A673 (cell line): ENCODE results near the gene C1QTNF9.

Experiments
- EZH2 ChIP-seq: fragments of 200-600 bp; sonication (generic); IDR thresholded peaks from 2 replicates; pipeline ENCODE4 v1.6.1; 2017; ENCODE audit warnings: borderline replicate concordance, low read depth, mild to moderate bottlenecking, mixed read lengths, antibody characterized with exemption, low read length; ENCODE audit not compliant: poor library complexity, severe bottlenecking
- TF ChIP-seq, protein P1 (sequence below): fragments of 300-800, 200-600 bp; sonication (generic); conservative IDR thresholded peaks from 2 replicates; pipeline ENCODE4 v1.5.1; 2017; ENCODE audit warnings: low read depth, mild to moderate bottlenecking, antibody characterized with exemption, low read length, moderate library complexity, mixed read lengths

DNA sequence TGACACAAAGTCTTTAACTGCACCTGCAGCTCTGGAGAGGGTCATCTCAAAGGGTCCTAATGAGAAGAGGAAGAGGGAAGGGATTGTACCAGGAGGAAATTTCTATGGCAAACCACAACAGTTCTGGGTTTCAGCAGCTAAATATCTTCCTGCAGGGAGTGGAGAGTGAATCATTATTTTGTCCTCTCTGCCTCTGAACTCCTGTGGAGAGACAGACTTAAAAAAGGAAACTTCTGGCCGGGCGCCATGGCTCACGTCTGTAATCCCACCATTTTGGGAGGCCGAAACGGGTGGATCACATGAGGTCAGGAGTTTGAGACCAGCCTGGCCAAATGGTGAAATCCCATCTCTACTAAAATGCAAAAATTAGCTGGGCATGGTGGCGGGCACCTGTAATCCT lies 16.9 kb upstream of the C1QTNF9 start:
- TF ChIP-seq, protein P1, sequence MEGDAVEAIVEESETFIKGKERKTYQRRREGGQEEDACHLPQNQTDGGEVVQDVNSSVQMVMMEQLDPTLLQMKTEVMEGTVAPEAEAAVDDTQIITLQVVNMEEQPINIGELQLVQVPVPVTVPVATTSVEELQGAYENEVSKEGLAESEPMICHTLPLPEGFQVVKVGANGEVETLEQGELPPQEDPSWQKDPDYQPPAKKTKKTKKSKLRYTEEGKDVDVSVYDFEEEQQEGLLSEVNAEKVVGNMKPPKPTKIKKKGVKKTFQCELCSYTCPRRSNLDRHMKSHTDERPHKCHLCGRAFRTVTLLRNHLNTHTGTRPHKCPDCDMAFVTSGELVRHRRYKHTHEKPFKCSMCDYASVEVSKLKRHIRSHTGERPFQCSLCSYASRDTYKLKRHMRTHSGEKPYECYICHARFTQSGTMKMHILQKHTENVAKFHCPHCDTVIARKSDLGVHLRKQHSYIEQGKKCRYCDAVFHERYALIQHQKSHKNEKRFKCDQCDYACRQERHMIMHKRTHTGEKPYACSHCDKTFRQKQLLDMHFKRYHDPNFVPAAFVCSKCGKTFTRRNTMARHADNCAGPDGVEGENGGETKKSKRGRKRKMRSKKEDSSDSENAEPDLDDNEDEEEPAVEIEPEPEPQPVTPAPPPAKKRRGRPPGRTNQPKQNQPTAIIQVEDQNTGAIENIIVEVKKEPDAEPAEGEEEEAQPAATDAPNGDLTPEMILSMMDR: no peak
- no peak for TF ChIP-seq EZH2
